NCI-H2171 (cell line): ENCODE measurements around the gene PHOX2A.

Experiments
- DNase-seq: peaks from one replicate; lab custom pipeline; 2025; lab: John Stamatoyannopoulos, UW

The PHOX2A gene

DNA sequence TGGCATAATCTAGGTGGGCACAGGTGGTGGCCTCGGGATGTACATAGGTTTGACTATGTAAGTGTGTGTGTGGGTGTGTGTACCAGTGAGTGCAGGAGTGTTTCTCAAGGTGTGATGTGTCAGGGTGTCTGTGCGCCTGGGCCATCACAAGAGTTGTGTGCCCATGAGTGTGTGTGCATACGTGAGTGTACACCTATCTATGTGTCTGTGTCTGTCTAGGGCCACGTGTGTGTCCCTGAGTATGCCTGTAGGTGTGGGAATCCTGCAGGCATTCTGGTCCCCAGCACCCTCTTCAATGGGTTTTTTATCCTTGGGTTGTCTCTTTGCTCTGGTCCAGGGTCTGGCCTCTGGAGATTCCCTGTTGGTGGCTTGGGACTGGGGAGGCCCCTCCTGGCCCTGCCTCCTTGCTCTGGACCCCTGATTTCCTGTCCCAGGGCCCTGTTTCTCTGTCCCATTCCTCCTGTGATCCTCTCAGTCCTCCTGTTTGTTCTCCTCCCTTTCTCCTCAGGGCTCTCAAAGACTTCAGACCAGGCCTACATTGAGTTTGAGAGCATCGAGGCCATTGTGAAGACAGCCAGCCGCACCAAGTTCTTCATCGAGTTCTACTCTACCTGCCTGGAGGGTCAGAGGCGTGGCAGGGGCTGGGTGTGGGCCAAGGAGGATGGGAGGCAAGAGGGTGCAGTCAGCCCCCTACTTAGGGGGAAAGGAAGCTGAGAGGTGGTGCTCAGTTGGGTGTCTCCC lies 10.0 kb downstream of the PHOX2A start:
- no peak for DNase-seq

DNA sequence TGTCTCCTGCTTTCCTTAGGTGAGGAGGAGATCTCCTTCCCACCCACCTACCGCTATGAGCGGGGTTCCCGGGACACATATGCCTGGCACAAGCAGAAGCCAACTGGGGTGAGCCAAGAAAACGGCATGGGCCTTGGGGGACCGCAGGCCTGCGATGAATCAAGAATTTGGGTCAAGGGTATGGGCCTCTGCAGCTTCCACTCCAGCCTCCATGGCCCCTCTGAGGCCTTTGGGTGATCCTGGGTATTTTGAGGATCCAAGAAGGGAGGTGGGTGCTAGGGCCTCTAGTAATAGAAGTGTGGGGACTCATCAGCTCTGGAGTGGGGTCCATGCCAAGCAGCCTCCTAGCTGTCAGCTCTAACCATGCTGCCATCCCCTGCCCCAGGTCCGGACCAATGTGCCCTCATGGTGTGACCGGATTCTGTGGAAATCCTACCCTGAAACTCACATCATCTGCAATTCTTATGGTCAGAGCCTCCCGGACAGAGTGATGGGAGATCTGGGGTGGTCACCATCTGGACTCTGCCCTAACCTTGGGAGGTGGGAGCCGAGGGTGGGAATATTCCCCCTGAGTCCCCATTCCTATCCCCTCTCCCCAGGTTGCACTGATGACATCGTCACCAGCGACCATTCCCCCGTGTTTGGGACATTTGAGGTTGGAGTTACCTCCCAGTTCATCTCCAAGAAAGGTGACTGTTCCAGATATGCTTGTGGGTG lies 10.8 kb downstream of the PHOX2A start:
- DNase-seq: no peak

- DNase-seq: no peak
Observed at GRCh38 chr11:72232260-72233055, 11.5 kb downstream of the PHOX2A start.

- DNase-seq: no peak
Observed at GRCh38 chr11:72231396-72232259, 12.3 kb downstream of the PHOX2A start.

DNA sequence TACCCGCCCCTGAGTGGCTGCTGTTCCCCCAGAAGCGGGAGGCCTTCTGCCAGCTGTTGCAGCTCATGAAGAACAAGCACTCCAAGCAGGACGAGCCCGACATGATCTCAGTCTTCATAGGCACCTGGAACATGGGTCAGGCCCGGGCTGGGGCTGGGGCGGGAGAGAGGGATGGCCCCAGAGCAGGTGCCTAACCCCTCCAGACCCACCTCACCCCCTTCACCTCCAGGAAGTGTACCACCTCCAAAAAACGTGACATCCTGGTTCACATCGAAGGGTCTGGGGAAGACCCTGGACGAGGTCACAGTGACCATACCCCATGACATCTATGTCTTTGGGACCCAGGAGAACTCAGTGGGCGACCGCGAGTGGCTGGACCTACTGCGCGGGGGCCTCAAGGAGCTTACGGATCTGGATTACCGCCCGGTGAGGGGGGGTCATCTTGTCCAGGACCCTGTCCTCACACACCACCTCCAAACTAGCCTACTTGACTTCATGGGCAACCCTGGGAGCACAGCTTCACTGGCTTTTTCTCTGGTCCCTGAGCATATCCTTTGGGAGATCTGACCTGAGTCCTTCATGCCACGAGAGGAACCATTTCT lies 13.1 kb downstream of the PHOX2A start:
- no peak for DNase-seq

- no peak for DNase-seq
Observed at GRCh38 chr11:72229925-72230763, 13.8 kb downstream of the PHOX2A start.

DNA sequence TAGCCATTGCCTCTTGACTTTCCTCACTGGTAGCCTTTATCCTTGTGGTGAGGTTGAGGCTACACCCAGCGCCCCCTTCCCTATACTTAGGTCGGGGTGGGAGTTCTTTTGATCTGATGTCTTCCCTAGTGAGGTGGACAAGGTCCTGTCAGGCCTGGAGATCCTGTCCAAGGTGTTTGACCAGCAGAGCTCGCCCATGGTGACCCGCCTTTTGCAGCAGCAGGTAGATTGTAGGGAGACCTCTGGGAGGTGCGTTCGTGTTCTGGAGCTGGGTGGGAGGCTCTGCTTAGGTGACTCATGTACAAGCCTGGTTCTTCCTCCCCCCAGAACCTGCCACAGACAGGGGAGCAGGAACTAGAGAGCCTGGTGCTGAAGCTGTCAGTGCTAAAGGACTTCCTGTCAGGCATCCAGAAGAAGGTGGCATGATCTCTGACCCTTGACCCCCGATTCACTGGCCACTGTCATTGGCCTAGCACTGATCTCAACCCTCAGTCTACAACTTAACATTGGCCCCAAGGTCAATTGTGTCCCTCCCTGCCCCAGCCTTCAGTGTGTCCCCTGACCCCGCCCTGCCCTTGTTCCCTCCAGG lies 14.5 kb downstream of the PHOX2A start:
- no peak for DNase-seq

GRCh38 chr11:72228844-72229231 lies 15.1 kb downstream of the PHOX2A start:
- DNase-seq: no peak

GRCh38 chr11:72228229-72228843 lies 15.6 kb downstream of the PHOX2A start:
- DNase-seq: no peak

GRCh38 chr11:72227316-72228228 lies 16.4 kb downstream of the PHOX2A start:
- DNase-seq: peak; percentile 93

GRCh38 chr11:72226701-72227100 lies 17.3 kb downstream of the PHOX2A start:
- no peak for DNase-seq

GRCh38 chr11:72225411-72225951 lies 18.5 kb downstream of the PHOX2A start:
- no peak for DNase-seq

GRCh38 chr11:72224564-72225410 lies 19.2 kb downstream of the PHOX2A start, which contains the start of gene INPPL1:
Gene INPPL1, plus strand, starts transcription at chr11:72224767. Its CDS starts 218 bp downstream, at chr11:72224985.
- DNase-seq: no peak

- DNase-seq: no peak
Observed at GRCh38 chr11:72223615-72224563, 20.1 kb downstream of the PHOX2A start.

DNA sequence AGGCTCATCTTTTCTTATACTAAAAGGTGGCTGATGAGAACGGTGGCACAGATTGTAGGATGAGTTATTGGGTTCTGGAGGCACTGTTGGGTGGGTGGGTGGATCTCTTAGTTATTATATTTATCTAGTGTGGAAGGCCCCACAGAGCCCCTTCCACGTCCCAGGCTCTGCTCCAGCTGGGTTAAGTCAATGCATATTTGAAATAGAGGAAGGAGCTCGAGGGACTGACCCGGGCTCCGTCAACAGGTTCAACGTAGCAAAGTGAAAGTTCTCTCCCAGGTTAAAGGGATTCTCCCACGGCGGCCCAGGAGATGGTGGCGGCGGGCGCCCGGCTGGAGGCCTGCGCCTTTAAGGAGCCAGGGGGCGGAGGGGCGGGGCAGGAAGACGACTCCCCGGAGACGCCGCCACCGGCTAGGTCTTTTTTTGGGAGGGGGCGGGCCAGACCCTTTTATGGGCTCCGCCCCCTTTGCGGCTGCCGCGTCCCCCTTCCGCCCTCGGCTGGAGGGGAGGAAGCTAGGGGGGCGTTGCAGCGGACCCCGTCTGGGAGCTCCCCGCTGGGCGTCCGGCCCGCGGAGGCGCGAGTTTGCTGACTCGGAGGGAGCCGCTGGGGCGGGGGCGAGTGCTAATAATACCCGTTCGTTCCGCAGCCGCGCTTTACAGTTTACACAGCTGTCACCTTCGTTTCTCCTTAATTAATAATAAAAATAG lies 20.9 kb downstream of the PHOX2A start:
- DNase-seq: peak; percentile 94
